GM19239 (cell line): Measurements from ENCODE around the gene FEZ2.

Experiments used
- DNase-seq: peaks from one replicate; pipeline ENCODE4 v3.0.0; 2011; ENCODE audit warnings: low spot score; ENCODE audit not compliant: insufficient read length
- FAIRE-seq: peaks from 2 replicates; lab custom pipeline; 2011; peaks lifted over from hg19 to GRCh38; lab: Jason Lieb, UNC

The FEZ2 gene

DNA sequence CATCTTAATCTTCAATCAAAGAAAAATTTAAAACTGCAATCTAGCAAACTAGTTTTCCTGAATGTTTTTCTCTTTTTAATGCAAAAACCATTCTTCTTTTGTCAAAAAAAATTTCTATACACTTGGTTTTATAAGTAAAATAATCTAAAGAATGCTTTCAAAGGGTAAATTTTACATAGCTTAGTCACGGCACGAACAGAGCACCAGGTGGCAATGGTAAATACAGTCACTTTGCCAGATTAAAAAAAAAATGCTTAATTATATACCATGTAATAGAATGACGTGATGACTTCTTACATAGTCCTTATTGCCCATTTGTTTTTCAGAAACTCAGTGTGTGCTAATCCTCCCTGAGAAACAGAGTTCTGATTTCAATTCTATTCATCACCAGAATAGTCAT is 10.4 kb downstream of the FEZ2 start:
- DNase-seq (no peak), FAIRE-seq (no peak)

DNA sequence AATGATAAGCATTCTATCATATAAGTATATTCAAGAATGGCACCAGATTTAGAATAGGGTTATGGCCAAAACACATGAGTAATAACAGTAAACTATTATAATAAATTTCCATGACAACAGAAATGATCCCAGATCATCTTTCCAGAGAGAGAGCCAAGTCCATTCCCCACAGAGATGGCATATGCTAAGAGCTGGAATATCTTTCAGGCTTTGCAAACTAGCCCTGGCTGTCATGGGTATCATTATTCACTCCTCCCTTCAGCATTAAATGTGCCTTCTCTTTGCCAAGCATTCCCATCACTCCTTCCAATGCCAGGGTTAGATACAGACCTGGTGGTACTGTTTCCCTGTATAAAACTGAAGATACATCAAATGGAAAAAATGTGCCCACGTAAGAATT is 10.9 kb downstream of the FEZ2 start:
- FAIRE-seq (no peak), DNase-seq (no peak)

DNA sequence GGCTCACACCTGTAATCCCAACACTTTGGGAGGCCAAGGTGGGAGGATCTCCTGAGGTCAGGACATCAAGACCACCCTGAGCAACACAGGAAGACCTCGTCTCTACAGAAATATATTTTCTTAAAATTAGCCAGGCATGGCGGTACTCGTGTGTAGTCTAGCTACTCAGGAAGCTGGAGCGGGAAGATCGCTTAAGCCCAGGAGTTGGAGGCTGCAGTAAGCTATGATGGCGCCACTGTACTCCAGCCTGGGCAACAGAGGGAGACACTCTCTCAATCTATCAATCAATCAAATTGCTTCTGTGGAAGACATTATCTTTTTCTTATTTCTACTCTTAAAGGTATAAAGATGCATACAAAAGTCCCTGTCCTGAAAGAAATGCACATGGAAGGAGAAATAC is 11.3 kb downstream of the FEZ2 start:
- DNase-seq (no peak), FAIRE-seq (no peak)

DNA sequence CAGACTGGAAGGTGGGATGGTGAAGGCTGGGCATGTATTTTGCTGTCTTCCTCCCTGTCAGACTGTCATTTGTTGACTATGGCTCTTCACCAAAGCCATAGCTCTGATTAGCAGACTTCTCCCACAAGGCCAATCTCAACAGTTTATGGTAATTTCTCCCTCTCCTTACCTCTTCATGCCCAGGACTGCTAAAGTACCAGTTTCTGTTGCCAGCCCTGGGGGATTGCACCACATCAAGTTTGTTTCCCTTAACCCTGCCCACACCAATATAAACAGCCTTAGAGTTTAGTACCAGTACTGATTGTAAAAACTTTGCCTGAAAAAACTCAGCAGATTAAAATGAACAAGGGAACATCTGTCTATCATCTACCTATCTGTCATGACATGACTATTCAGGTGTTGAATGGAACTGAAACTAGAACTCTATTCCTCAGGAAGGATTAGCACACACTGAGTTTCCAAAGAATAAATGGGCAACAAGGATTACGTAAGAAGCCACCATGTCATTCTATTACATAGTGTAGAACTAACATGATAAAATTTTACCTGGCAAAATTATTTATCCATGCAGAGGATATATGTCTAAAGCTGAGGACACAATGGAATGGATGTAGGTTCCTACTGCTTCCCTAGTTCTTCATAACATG is 13.7 kb downstream of the FEZ2 start:
- FAIRE-seq: no peak

DNA sequence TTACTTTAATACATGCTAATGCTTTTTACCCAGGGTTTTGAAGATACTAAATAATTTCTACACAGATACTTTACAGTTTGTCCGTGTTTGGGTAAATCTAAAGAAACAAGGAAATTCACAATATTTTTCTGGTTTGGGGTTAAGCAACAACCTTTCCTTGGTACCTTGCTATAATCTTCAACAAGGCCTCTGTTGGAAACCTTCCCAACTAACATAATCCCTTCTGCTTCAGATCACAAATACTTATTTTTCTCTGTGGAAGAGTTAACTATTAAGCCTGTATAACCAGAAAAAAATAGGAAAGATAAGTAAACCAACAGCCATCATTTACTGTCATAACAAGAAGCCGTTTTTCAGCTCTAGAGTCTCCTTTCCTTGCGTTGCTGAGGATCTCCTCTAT is 15.0 kb downstream of the FEZ2 start:
- no peak for DNase-seq
- no peak for FAIRE-seq

More for the DNA sequence above, 13.7 kb downstream of the FEZ2 start:
- no peak for DNase-seq

DNA sequence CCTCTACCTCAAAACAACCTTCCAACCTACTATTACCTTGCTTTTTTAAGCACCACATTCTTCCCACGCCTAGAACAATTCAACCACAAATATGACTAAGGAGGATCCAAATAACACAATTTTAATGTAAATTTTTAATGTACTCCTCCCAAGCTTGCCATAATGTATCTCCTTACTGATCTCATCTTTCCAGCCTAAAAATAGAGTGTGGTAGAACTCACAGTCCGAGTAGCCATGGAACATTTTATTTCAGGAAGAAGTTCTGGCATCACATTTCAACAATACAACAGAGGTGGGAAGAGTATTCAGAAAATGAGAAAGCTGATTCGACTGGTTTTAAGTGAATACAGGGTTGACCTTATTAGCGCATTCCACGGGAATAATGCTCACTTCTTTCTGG is 15.4 kb downstream of the FEZ2 start:
- DNase-seq (no peak), FAIRE-seq (no peak)

DNA sequence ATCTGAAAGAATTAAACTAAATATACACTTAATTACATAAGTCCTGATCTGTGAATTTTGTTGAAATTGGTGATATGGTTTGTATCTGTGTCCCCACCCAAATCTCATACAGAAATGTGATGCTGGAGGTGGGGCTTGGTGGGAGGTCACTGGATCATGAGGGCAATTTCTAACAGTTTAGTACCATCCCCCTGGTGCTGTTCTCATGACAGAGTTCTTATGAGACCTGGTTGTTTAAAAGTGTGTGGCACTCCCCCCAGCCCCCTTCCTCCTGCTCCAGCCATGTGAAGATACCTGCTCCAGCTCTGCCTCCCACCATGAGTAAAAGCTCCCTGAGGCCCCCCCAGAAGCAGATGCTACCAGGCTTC is 18.7 kb downstream of the FEZ2 start:
- FAIRE-seq (no peak), DNase-seq (no peak)

DNA sequence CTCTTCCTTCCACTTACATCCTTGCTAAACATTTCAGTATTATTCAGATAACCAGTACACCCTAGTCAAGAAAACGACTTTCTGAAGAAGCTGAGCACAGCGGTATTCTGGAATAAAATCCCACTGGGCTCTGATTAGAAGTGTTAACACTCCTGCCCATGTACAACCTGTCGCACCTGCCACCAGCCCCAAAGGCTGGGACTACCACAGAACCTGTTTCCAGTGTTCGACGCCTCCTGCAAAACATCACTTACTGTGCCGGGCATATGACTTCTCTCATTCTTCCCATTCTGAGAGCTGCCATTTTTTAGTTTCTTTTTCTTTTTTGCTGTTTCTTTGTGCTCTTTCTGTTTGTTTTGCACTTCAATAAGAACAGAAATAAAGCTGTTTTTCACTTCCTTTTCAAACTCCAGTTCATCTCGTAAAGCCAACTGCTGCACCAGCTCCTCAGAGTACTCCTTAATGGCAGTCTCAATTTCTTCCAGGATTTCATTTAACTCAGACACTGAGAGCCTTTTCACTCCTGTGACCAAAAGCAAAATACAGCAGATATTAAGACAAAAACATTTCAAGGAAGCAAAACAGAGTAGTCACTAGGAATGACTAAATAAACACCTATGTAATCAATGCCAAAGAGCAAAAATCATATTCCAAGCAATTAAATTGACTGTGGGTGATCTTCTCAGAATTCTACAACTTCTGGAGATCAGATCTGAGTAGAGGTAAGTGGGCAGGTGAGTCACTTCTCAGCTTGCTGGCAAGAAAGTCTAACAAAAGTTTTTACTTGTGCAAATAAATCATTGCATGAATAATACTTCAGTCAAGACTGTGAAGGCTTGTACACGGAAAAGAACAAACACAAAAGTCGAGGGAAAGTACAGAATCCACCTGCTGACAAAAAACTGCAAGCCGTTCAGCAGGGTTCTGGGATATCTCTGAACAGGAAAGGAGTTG is 19.3 kb downstream of the FEZ2 start:
- FAIRE-seq: no peak
- DNase-seq: no peak

DNA sequence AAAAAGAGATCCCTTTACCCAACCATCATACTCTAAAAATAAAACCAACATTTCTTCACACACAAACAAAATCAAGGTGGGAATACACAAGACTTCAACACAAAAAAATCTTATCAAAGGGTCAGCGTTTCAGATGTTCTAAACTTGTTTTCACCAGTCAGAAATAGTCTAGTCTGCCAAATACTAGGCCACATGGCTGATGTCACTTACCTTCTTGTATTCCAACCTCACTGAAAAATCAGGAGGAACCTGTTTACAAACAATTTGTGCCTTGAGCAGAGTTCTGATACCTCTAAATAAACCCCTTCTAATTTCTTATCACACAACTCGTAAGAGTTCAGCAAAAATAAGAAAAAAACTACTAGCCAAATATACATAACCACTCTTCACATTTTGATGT is 20.1 kb downstream of the FEZ2 start:
- no peak for FAIRE-seq

DNA sequence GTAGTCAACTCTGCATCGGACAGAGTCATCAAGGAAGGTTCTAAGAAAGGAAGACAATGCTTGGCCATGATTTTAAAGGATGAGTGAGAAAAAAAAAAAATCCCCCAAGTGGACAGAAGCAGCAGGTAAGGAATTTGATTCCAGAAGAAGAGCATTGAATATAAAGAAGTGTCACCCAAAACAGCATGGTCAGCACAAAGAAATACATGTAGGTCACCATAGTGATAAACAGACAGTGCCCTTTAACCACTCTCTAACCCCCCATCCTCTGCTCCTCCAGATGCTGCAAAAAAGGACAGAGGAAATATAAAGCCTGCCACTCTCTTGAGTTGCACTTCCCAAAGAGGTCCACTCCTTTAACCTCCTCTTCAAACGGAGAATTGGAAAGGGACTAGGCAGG is 23.4 kb downstream of the FEZ2 start:
- FAIRE-seq (no peak), DNase-seq (no peak)

More for the DNA sequence above, 20.1 kb downstream of the FEZ2 start:
- DNase-seq: no peak

DNA sequence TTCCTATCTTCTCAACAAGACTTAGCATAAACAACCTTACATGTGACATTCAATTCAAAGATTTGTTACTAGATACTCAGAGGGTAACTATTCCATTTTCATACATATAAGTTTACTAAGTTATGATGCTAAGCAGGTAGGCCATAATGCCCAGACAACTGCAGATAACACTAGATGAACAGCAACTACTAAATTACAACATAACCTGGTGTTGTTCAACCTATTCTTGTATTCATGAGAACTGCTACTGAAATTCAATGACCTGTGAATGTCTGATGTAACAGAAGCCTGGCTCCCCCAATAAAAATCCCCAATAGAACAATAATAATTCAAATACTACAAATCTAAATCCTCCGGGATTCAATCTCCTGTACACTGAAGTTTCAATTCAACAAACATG is 24.8 kb downstream of the FEZ2 start:
- DNase-seq (no peak), FAIRE-seq (no peak)

DNA sequence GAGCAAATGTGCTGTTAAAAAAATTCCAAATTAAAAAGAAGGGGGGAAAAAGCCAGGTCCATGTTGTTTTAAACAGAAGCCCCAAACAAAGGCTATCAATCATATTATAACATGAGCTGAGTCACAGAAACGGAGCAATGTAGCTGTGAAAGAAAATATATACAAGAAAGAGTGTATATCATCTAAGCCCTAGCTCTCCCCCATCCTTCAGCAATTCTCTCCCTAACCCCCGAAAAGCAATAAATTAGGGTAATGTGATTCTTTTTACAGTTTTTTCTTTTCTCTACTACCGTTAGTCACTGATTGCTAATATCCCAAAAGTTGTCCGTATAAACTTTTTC is 25.3 kb downstream of the FEZ2 start:
- DNase-seq (no peak), FAIRE-seq (no peak)

DNA sequence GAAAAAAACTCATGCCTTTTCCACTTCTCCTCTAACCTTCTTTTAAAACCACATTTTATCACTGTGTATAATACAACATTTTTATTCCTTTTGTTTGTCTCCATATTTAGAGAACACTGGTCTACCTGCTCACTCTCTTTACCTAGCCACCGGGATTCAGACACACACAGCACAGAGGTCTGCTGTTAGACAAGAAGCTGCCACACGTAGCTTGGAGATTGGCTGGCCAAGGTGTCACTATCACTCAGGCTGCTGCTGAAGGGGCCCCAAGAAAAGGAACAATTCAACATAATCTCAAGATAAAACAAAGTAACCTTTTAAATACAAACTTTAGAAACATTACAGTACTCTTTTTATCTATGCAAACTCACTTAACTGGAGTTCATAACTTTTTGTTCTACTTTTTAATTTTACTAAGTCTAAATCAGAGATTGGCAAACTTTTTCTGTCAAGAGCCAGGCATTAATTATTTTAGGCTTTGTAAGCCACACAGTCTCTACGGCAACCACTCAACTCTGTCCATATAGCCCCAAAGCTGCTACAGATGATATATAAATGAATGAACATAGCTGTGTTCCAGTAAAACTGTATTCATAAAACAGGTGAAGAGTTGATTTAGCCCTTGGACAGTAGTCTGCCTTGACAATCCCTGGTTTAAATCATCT is 25.8 kb downstream of the FEZ2 start:
- FAIRE-seq: no peak
- no peak for DNase-seq

DNA sequence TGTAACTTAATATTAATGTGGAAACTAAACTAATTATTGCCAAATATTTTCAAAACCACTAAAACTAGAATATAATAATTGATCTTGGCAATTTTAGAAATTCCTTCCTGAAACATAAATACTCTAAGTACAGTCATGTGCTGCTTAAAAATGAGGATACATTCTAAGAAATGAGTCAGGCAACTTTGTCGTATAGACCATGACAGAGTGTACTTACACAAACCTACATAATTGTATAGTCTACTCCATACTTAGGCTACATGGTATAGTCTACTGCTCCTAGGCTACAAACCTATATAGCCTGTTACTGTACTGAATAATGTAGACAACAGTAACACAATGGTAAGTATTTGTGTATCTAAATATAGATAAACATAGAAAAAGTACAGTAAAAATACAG is 27.6 kb downstream of the FEZ2 start:
- no peak for DNase-seq
- FAIRE-seq: no peak

DNA sequence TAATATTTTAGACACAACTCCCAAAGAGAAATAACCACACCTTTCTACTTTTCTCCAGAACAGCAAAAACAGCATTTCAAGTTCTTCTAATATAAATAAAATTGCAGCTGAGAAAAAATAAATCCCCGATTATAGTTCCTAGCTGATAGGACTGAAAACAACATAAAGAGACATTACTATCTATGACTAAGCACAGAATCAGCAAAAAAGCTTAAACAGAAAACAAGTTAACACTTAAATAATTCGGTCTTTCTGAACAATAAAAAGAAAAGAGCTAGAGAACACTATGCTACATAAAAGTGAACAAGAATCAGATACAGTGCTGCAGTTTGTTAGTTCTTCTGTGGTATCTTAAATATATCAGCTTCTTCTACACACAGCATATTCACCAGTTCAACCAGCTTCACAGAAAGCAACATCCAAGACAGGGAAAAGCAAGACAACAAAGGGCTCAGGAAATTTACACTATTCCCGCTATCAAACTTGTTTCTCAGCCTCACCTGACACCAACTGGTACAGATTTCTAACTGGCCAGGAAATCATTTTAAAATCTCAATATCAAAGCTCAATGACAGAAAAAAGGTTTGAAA is 28.6 kb downstream of the FEZ2 start:
- FAIRE-seq: no peak
- no peak for DNase-seq

DNA sequence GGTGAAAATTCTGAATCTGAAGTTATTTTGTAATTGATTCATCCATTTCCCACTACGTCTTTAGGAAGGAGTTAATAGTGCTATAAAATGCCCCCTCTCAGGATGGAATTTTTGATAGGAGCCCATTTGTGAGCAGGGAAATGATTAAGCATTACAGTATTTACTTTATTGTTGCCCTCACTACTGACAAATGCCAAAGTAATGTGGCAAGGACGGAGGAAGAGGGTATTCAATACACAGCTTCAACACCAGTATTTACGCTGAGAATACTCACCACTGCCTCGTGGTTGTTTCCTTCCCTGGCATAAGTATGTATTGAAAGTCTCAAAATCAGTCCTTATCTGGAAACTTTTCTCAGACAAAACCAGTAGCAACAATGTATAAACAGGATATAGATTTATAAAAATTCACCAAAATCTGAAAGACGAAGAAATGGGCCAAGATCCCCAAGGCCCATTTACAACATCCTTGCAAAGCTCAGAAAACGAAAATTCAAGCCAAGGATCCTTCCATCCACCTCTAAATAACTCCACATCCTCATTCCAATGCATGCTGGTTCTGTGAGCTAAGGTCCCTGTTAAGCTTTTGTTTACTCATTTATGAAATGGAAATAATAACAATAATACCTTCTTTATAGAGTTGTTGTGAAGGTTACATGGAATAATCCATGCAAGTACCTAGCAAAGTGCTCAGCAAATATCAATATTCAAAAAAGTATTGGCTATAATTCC is 29.3 kb downstream of the FEZ2 start:
- FAIRE-seq: no peak
- DNase-seq: no peak

DNA sequence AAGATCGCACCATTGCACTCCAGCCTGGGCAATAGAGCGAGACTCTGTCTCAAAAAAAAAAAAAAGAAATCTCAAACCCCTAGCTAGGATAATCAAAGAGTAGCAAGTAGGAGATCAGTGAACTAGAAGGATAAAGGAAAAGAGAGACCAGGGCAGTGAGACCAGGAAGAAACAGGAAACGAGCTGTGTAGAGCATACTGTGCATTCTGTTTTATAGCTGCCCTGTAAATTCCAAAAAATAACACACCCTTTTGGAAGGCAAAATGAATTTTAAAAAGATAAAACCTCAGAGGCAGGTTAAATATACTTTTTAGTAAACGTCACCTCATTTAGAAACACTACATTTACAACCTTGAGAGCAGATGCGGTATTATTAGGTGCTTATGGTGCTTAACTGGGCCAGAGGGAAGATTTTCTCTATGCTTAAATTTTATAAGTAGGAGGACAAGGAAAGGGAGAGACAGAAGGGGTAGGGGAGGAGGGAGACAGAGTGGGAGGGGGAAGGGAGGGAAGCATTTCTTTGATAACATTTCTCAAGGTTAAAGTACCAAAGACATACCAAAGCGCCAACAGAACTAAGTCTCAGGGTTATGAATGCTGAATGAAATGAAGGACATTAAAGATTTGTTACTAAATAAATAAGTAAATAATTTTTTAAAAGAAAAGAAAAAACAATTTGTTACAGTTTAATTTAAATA is 30.1 kb downstream of the FEZ2 start:
- FAIRE-seq (no peak), DNase-seq (no peak)

DNA sequence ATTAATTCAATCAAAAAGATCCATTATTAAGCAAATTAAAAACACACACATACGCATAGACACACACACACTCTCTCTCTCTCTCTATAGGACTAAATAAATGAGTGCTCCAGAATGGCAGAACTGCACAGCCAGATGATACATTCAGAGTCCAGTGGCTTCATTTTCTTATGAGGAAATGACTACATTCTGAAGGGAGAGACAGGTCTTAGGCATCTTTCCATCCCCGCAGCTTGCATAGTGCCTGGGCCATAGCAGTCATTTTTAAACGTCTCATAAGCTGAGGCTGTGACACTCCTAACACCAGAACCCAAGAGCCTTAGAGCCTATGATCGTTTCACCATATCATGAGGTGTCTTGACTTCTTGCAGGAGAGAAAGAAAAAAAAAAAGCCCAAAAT is 31.1 kb downstream of the FEZ2 start:
- no peak for DNase-seq
- FAIRE-seq: no peak

DNA sequence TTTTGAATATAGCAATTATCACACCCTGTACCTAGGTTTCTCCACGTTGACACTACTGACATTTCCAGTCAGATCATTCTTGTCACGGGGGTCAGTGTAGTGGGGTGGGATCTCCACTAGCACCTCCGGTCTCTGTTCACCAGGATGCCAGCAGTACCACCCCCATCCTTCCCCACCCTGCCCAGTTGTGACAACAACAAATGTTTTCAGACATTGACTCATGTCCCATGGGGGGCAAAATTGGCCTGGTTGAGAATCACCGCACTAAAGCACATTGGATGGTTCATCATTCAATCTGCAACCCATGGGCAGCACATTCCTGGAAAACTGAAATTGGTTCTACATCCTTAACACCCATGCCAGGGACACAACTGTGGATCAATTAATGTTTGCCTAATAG is 32.3 kb downstream of the FEZ2 start:
- DNase-seq: no peak
- no peak for FAIRE-seq
